Brain microvascular endothelial cell (primary cell): ENCODE results near the gene SLC25A43.

Experiments used
- DNase-seq: peaks from one replicate; pipeline ENCODE4 v3.0.0-alpha.2; 2020
- H3K27ac ChIP-seq: fragments of 250-450 bp; sonication (Bioruptor Pico); 2 replicates; pipeline ENCODE4 v1.5.1; 2020; ENCODE audit warnings: mild to moderate bottlenecking, moderate library complexity
- H3K27me3 ChIP-seq: fragments of 250-450 bp; sonication (Bioruptor Pico); replicated peaks from 2 replicates; pipeline ENCODE4 v1.5.1; 2020; ENCODE audit warnings: mild to moderate bottlenecking
- H3K36me3 ChIP-seq: fragments of 250-450 bp; sonication (Bioruptor Pico); replicated peaks from 2 replicates; pipeline ENCODE4 v1.5.1; 2020; ENCODE audit warnings: mild to moderate bottlenecking
- H3K4me3 ChIP-seq: 2 replicates; pipeline ENCODE4 v1.5.1; 2011; ENCODE audit warnings: low read depth, mild to moderate bottlenecking, control low read depth, low read length, moderate library complexity
- in situ Hi-C: cut with HindIII; loops from 2 replicates; pipeline ENCODE4 v1.10.0; 2017; ENCODE audit warnings: low sequenced_read_pairs, low pct_ligation_motif_present
- TF ChIP-seq, protein P1 (sequence below): IDR thresholded peaks from 2 replicates; pipeline ENCODE4 v1.5.1; 2011; ENCODE audit warnings: low read depth, mild to moderate bottlenecking, moderate library complexity, low read length, control low read depth, inconsistent platforms; ENCODE audit errors: missing control alignments

SLC25A43 gene

GRCh38 chrX:119389871-119390501, 9.2 kb upstream of the SLC25A43 start:
- TF ChIP-seq, protein P1, sequence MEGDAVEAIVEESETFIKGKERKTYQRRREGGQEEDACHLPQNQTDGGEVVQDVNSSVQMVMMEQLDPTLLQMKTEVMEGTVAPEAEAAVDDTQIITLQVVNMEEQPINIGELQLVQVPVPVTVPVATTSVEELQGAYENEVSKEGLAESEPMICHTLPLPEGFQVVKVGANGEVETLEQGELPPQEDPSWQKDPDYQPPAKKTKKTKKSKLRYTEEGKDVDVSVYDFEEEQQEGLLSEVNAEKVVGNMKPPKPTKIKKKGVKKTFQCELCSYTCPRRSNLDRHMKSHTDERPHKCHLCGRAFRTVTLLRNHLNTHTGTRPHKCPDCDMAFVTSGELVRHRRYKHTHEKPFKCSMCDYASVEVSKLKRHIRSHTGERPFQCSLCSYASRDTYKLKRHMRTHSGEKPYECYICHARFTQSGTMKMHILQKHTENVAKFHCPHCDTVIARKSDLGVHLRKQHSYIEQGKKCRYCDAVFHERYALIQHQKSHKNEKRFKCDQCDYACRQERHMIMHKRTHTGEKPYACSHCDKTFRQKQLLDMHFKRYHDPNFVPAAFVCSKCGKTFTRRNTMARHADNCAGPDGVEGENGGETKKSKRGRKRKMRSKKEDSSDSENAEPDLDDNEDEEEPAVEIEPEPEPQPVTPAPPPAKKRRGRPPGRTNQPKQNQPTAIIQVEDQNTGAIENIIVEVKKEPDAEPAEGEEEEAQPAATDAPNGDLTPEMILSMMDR: no peak
- H3K4me3 ChIP-seq: no peak overlapping the region
- DNase-seq: no peak

GRCh38 chrX:119391279-119391678, 7.9 kb upstream of the SLC25A43 start:
- TF ChIP-seq, protein P1: peak; percentile 52
- H3K4me3 ChIP-seq: no peak overlapping the region
- H3K27me3 ChIP-seq: no peaks in the 10 kb centered on the region
- in situ Hi-C loops: no loop called here
- no peaks in the 10 kb centered on the region for H3K36me3 ChIP-seq
- DNase-seq: peak; percentile 19
- H3K27ac ChIP-seq: no peak overlapping the region

More at GRCh38 chrX:119389871-119390501, 9.2 kb upstream of the SLC25A43 start:
- in situ Hi-C loops: no loop called here
- H3K27ac ChIP-seq: no peak overlapping the region
- H3K27me3 ChIP-seq: no peaks in the 10 kb centered on the region
- no peaks in the 10 kb centered on the region for H3K36me3 ChIP-seq

DNA sequence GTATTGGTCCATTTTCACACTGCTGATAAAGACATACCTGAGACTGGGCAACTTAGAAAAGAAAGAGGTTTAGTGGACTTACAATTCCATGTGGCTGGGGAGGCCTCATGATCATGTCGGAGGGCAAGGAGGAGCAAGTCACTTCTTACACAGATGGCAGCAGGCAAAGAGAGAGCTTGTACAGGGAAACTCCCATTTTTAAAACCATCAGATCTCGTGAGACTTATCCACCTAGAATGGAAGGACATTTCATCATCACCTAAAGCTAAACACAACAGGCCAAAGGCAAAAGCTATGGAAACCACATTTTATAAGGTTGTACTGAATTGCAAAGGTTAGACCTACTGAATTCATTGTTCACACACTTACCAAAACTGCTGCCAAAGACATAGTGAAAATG, 6.0 kb upstream of the SLC25A43 start:
- DNase-seq: no peak
- Histone ChIP-seq H3K4me3 (no peak overlapping the region), H3K36me3 (no peaks in the 10 kb centered on the region), H3K27me3 (no peaks in the 10 kb centered on the region), H3K27ac (no peak overlapping the region)
- TF ChIP-seq, protein P1: no peak
- in situ Hi-C loops: no loop called here

- H3K4me3 ChIP-seq: peak overlapping the region; percentile 62
- TF ChIP-seq, protein P1: no peak
- DNase-seq: no peak
- in situ Hi-C loops: no loop called here
- H3K36me3 ChIP-seq: no peaks in the 10 kb centered on the region
- no peak overlapping the region for H3K27ac ChIP-seq
- no peaks in the 10 kb centered on the region for H3K27me3 ChIP-seq
Measured at GRCh38 chrX:119398587-119398973, 556 bp upstream of the SLC25A43 start.

- Histone ChIP-seq H3K4me3 (peak overlapping the region; percentile 62), H3K36me3 (no peaks in the 10 kb centered on the region), H3K27me3 (no peaks in the 10 kb centered on the region), H3K27ac (no peak overlapping the region)
- no peak for DNase-seq
- TF ChIP-seq, protein P1: no peak
- in situ Hi-C loops: no loop called here
Measured at GRCh38 chrX:119399772-119400101, 601 bp downstream of the SLC25A43 start.

DNA sequence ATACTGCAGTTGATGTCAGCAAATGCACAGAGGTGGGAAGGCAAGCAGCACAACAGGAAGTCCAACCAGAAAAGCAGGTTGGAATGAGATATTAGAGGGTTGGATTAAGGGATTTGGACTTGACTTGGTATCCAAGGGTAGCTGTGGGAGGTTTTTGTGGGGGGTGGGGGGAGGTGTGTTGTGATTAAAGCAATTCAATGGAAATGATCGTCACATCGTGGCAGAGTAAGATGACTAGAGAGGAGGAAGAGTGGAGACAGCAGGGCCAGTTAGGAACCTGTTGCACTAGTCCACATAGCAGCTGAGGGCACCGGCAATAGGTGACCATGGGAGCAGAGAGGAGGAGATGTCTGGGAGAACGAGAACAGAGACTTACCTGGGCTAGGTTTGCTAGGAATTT, 2.4 kb downstream of the SLC25A43 start:
- H3K27me3 ChIP-seq: no peaks in the 10 kb centered on the region
- no peaks in the 10 kb centered on the region for H3K36me3 ChIP-seq
- H3K27ac ChIP-seq: no peak overlapping the region
- in situ Hi-C loops: no loop called here
- H3K4me3 ChIP-seq: no peak overlapping the region
- DNase-seq: no peak
- TF ChIP-seq, protein P1: no peak
